HG03571 (cell line): ENCODE measurements around the gene OR8B8.
"Not testable (repeated sequence)": the region's sequence is repeated elsewhere in the genome, so short reads cannot be mapped to it uniquely, and the experiment has no call there.

Experiments used
- ATAC-seq: cut with Tn5 transposase; IDR thresholded peaks from one replicate; pipeline ENCODE4 v1.9.1; 2021; ENCODE audit not compliant: unreplicated experiment

Gene OR8B8

GRCh38 chr11:124445646-124446150 is at the start of gene OR8B8:
TSS of gene OR8B8 (minus strand) at chr11:124445696. CDS start at chr11:124441085, 4,611 bp downstream.
- ATAC-seq = no peak

GRCh38 chr11:124493016-124493655 is 47.6 kb upstream of the OR8B8 start:
- no peak for ATAC-seq

- ATAC-seq = no peak
These were observed 37.9 kb upstream of the OR8B8 start for GRCh38 chr11:124483422-124483821.

DNA sequence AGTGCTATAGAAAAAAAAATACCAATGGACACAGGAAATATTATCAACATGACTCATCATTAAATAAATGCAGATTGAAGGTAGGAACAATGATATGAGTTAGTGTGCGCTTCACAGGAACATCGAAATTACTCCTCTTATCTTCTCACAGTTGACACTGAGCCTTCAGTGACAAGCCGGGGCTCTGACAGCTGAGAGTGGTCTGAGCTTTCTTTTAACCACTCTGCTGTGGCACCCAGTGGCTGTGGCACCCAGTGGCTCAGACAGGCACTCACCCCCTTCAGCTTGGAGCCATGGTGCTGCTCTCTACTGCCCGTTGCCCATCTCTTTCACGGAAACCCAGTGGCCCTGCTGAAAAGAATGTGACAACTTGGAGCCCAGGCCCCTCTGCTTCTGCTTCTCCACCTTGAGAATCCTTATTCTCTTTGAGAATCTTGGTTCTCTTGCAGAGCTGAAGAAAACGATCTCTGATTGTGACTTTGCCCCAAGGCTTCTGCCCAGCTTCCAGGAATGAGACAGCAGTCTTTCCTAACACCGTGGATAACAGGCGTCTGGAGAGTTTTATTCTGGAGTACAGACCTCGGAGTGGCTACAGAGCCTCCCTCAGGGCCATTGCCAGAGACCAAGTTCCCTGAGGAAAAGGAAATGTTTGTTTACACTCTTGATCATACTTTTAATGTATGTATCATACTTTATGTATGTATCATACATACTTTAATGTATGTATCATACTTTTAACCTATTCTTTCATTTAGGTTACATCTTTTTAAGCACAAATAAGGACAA is 37.1 kb upstream of the OR8B8 start:
- ATAC-seq = no peak

GRCh38 chr11:124481365-124482323 is 36.1 kb upstream of the OR8B8 start:
- ATAC-seq = peak; percentile 55

- no peak for ATAC-seq
These were observed 34.1 kb upstream of the OR8B8 start for GRCh38 chr11:124479561-124479960.

DNA sequence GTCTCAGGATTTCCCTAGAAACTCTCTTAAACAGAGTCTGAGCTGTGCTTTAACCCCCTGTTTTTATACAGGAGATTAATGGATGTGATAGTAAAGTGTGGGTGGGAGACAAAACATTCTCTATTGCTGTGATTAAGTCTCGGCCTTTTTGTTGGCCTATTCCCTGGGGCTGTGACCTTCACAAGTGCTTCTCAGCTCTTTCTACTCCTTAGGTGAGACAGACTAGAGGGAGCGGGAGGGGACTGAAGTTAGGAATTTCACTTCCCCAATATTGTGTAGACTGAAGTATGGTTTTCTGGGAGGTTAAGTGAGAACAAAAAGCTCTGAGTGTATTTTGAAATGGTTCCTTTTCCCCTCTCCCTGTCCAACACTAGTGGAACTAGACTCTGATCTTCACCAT is 29.8 kb upstream of the OR8B8 start:
- no peak for ATAC-seq

- ATAC-seq = no peak
These were observed 29.3 kb upstream of the OR8B8 start for GRCh38 chr11:124474779-124475178.

DNA sequence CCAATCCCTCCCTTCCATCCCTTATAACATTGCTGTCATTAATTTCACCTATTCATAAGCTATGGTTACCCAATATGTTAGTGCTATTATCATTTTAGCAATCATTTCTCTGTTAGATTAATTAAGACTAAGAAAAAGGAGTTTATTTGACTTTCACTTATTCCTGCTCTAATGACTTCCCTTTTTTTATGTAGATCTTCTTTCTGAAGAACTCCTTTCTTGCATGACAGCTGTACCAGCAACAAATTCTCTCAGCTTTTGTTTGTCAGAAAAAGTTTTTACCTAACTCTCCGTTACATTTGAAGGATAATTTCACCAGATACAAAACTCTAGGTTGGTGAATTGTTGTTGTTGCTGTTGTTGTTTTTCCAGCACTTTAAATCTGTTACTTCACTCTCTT is 28.6 kb upstream of the OR8B8 start:
- no peak for ATAC-seq

DNA sequence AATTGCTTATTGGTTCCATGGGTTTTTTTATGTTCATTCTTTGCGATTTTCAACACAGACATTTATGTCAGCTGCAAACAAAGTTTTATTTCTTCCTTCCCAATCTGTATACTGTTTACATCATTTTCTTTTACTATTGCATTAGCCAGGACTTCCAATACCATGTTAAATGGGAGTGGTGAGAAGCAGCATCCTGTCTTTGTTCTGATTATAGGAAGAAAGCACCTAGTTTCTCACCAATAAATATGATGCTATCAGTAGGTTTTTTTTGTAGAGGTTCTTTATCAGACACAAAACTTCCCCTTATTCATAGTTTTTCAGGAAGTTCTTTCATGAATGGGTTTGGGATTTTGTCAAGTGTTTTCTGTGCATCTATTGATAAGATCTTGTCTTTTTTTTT is 28.0 kb upstream of the OR8B8 start:
- ATAC-seq = no peak

GRCh38 chr11:124470561-124471227 is 25.2 kb upstream of the OR8B8 start:
- no peak for ATAC-seq

GRCh38 chr11:124467381-124467927 is 22.0 kb upstream of the OR8B8 start:
- no peak for ATAC-seq

DNA sequence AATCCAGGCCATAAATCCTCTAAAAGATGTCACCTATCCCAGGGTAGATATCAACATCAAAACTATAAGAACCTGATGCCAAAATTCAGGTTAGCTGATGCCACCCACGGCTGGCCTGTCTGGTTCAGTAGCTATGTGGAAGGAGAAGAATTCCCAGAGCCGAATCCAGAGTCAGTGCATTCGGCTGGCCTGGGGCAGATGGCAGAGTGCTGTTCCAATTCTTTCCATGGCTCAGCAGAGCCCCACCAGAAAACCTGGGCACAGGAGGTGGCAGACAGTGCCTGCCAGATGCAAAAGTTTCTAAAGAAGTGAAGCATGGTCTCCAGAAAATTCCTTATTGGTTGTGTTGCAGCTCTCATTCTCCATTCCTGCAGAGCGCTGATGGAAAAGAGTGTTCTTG is 19.9 kb upstream of the OR8B8 start:
- no peak for ATAC-seq

DNA sequence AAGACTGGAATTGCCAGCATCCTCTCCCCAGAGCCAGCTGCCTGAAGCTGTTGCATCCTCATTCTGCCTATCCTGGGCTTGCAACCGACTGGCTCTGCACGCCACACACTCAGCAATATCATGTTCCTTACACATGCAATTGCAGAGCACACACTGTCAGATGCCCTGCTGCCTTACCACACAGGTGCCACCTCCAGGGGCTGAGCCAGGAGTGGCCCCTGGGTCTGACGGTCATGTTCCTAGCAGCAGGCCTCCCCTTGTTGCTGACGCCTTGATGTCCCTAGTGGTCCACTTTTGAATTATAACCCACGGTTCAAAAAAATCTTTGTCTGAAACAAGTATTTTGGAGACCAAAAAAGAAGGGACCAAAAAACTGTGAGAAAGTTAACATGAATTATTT is 18.5 kb upstream of the OR8B8 start:
- ATAC-seq = no peak

GRCh38 chr11:124463324-124463723 is 17.8 kb upstream of the OR8B8 start:
- no peak for ATAC-seq

DNA sequence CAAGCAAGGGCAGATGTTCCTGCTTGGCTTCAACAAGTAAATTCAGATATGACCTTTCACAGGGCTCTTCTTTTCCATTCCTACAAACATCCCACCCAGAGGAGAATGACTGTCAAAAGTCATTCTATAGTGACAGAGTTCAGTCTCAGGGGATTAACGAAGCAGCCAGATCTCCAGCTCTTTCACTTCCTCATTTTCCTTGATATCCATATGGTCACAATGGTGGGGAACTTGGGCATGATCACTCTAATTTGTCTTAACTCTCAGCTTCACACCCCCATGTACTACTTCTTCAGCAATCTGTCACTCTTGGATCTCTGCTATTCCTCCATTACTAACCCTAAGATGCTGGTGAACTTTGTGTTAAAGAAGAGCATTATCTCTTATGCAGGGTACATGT is 15.0 kb upstream of the OR8B8 start:
- no peak for ATAC-seq

- not testable (repeated sequence) for ATAC-seq
These were observed 13.9 kb upstream of the OR8B8 start for GRCh38 chr11:124459379-124459778.

- no peak for ATAC-seq
These were observed 9.1 kb upstream of the OR8B8 start for GRCh38 chr11:124454552-124454951.

- ATAC-seq = no peak
These were observed 1.4 kb upstream of the OR8B8 start for GRCh38 chr11:124446916-124447315.

DNA sequence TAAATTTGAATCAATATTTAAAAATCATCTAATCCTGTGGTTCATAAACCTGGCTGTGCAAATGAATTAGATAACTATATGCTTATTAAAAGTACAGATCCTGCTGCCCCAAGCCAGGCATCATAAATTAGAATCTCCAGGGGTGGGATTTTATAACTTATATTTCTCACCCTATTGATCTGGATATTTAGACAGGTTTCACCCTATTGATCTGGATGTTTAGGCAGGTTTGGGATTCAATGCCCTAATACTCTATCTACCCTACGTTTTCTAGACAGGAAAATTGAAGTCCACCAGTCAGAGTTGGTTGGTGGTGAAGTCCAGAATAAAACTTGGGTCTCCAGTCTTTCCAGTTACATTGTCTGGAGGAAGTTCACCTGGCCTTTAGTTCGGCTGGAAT is 2.6 kb downstream of the OR8B8 start:
- no peak for ATAC-seq
